Measurements from ENCODE around the gene PELO. TPM values are rescaled to one million over a fixed set of nuclear protein-coding genes. Genes with fewer than 3 reads are reported as not detected.
"Not testable (repeated sequence)": the region's sequence is repeated elsewhere in the genome, so short reads cannot be mapped to it uniquely, and the experiment has no call there.

Gene PELO
- polyA plus RNA-seq, 1 donor = 13.2 TPM

DNA sequence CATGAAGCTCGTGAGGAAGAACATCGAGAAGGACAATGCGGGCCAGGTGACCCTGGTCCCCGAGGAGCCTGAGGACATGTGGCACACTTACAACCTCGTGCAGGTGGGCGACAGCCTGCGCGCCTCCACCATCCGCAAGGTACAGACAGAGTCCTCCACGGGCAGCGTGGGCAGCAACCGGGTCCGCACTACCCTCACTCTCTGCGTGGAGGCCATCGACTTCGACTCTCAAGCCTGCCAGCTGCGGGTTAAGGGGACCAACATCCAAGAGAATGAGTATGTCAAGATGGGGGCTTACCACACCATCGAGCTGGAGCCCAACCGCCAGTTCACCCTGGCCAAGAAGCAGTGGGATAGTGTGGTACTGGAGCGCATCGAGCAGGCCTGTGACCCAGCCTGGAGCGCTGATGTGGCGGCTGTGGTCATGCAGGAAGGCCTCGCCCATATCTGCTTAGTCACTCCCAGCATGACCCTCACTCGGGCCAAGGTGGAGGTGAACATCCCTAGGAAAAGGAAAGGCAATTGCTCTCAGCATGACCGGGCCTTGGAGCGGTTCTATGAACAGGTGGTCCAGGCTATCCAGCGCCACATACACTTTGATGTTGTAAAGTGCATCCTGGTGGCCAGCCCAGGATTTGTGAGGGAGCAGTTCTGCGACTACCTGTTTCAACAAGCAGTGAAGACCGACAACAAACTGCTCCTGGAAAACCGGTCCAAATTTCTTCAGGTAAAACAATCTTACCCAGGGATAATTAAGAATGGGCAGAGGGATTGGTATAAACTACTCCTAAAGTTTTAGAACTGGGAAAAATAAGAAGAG lies 12.9 kb downstream of the PELO start:
- DNase-seq (ENCODE audit: low read depth) = no peak

GRCh38 chr5:52801329-52801728 lies 13.6 kb downstream of the PELO start:
- DNase-seq (ENCODE audit: low read depth) = no peak

DNA sequence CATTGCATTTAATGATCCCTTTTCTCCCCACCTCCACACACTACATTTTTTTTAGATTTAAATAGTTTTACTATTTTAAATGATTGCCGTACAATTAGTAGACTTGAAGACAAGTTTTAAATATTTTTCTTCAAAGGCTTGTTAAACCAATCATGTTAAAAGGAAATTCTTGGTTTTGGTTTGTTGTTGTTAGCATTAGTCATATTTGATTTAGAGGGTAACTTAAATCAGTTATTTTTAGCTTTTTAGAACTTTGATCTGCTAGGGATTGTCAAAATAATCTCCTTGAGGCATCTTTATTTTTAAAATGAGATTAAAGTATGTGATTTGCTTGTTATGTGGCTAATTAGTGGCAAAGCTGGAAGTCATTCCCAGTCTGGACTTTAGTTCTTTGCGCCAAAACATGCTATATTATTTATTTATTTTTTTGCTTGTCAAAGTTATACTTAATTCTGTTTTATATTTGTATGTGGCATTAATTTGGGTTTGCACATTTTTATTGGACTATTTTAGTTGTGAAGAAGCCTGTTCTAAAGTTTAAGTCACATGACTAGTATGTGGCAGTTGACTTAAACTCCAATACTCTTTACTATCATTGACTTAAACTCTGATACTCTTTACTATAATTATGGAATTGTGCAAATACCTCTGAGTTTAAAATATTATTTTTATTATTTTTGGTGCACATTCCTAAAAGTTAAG lies 14.7 kb downstream of the PELO start:
- DNase-seq (ENCODE audit: low read depth) = no peak

- DNase-seq (ENCODE audit: low read depth) = no peak
These were observed 15.2 kb downstream of the PELO start for GRCh38 chr5:52802974-52803336.

GRCh38 chr5:52804387-52804791 lies 16.7 kb downstream of the PELO start:
- DNase-seq (ENCODE audit: low read depth) = no peak

- DNase-seq (ENCODE audit: low read depth) = no peak
These were observed 17.3 kb downstream of the PELO start for GRCh38 chr5:52804981-52805380.

DNA sequence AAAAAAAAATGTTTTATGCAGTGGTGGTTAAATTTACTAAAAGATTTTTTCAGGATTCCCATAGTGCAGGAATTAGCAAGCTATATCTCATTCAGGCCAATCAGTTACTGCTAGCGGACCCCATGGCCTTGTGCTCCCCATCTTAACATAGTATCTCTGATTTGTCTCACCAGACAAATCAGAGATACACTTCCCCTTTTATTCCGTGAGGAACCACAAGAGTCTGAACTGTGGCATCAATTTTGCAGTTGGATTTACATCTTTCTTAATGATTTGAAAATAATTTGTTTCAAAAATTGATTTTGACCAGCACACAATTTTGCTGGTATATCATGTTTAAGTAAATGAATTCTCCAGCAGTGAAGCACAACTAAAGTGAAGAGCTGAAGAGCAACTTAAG lies 17.9 kb downstream of the PELO start:
- no peak for DNase-seq (ENCODE audit: low read depth)

DNA sequence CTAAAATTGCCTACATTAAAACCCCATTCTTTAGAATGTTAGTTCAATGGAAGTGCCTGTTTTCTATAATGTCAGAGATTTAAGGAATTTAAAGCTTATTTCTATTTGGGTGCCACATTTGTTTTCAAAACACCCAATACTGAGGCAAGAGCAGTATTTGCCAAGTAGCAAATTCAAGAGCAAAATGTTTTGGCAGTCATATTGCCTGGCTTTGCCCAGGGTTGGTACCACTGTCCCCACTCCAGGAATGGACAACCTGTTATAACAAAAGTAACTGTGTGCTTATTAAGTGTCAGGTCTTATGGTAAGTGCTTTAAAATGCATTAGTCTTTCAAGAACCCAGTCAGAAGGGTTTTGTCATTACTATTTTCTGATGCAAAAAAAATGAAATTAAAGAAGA lies 19.3 kb downstream of the PELO start:
- no peak for DNase-seq (ENCODE audit: low read depth)

GRCh38 chr5:52807723-52808122 lies 20.0 kb downstream of the PELO start:
- no peak for DNase-seq (ENCODE audit: low read depth)

- DNase-seq (ENCODE audit: low read depth) = no peak
These were observed 20.7 kb downstream of the PELO start for GRCh38 chr5:52808316-52808901.

DNA sequence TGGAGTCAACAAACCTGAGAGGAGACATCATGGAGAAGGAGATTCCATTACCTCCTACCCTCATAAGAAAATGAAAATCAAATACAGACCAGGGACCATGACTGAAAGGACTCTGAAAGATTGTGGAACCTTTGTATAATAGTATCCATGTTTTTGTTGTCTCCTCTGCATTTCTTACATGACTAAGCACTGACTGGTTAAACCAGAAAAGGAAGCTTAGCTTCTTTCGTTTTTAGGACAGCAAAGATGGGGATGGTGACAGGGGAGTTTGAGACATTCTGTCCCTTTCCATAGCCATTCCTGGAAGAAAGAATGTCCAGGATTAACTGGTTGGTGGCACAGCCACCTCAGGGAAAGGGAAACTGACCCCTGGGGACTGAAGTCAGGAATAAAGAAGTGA lies 22.2 kb downstream of the PELO start:
- no peak for DNase-seq (ENCODE audit: low read depth)

- DNase-seq (ENCODE audit: low read depth) = no peak
These were observed 22.7 kb downstream of the PELO start for GRCh38 chr5:52810426-52810825.

DNA sequence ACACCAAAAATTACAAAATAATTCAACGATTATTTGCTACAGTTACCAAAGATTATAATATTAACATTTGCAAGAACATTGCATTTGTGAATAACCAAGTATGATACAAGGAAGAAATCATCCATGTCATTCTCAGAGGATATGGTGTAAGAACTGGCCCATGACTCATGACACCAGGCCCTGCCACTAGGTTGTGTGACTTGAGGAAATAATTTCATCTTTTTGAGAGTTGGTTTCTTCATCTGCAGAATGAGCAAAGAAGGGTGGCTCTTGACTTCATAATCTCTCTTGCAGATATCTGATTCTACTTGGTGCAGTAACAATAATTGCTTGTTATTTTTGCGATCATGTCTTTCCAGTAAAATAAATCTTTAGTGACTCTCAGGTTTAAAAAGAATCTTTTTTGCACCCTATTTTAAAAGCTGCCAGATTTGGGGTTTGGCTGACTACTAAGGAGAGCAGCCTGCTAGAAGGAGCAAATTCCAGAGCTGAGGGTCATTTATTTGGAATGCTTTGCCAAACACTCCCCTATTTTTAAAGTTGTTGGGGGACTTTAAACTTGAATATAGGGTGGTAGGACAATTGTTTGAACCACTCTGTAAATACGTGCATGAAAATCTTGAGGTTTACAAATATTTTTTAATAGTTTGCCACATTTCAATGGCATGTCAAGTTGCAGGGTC lies 23.5 kb downstream of the PELO start:
- no peak for DNase-seq (ENCODE audit: low read depth)

DNA sequence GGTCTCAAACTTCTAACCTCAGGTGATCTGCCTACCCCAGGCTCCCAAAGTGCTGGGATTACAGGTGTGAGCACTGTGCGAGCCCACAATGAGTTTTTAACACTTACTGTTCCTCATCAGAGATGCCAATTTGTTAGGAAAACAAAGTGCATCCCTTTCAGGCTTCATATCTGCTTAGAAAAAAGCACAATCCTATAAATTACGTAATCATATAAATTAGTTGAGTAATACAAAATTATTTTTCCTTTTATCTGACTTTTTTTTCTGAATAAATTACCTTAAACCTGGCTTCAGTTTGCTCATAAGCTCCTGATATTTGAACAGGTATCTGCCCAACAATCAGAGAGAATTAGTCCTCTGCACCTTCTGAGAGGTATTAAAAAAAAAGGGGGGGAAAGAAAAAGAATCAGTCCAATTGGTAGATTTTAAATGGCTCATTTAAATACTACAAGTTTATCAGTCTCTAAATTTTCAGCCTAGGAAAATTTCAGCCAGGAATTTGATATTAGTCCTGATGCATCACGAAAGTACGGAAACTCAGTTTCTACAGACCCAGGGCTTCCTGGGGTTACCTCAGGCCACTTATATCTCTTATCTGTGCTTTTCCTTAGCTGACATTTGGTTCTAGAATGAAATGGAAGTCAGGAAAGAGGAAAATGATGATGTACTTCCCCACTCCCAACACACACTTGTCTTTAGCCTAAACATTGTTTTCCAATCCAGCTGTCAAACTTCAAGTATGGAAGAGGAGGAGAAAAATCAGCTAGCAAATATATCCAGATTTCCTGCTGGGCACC lies 26.8 kb downstream of the PELO start:
- DNase-seq (ENCODE audit: low read depth) = no peak

DNA sequence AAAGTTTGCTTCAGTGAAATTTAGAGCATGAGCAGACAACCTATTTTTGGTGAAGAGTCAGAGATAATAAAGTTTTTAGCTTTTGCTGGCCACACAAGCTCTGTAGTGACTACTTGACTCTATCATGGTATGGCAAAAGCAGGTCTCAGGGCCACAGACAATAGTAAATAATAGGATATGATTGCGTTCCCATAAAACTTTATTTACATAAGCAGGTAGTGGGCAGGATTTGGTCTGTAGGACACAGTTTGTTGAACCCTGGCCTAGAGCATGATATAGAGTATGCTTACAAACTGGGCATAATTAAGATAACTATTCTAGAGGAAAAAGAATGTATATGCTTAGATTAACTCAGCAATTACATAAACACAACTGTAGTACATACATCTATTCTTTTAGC lies 30.1 kb downstream of the PELO start:
- no peak for DNase-seq (ENCODE audit: low read depth)

GRCh38 chr5:52818360-52818759 lies 30.6 kb downstream of the PELO start:
- no peak for DNase-seq (ENCODE audit: low read depth)

- not testable (repeated sequence) for DNase-seq (ENCODE audit: low read depth)
These were observed 31.1 kb downstream of the PELO start for GRCh38 chr5:52818807-52819206.

GRCh38 chr5:52821901-52822300 lies 34.2 kb downstream of the PELO start:
- no peak for DNase-seq (ENCODE audit: low read depth)

- DNase-seq (ENCODE audit: low read depth) = no peak
These were observed 34.7 kb downstream of the PELO start for GRCh38 chr5:52822437-52822836.

- DNase-seq (ENCODE audit: low read depth) = no peak
These were observed 37.1 kb downstream of the PELO start for GRCh38 chr5:52824827-52825226.

DNA sequence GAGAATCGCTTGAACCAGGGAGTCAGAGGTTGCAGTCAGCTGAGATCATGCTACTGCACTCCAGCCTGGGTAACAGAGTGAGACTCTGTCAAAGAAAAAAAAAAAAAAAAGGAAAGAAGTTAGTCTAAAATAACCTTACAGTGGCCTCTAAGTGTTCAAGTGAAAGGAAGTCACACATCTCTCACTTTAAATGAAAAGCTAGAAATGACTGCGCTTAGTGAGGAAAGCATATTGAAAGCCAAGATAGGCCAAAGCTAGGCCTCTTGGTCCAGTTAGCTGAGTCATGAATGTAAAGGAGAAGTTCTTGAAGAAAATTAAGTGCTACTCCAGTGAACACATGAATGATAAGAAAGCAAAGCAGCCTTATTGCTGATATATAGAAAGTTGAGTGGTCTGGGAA lies 38.1 kb downstream of the PELO start:
- no peak for DNase-seq (ENCODE audit: low read depth)

- no peak for DNase-seq (ENCODE audit: low read depth)
These were observed 40.1 kb downstream of the PELO start for GRCh38 chr5:52827815-52828214.
